ENCODE results near the gene SREBF1.

- no peak for TF ChIP-seq CTCF (IDR thresholded peaks at IDR 0.05)
- no peak for TF ChIP-seq POLR2A (IDR thresholded peaks at IDR 0.05)
These were observed 36.7 kb upstream of the SREBF1 start for GRCh38 chr17:17873450-17873991.
